ENCODE results near the gene CNKSR3.

The CNKSR3 gene

DNA sequence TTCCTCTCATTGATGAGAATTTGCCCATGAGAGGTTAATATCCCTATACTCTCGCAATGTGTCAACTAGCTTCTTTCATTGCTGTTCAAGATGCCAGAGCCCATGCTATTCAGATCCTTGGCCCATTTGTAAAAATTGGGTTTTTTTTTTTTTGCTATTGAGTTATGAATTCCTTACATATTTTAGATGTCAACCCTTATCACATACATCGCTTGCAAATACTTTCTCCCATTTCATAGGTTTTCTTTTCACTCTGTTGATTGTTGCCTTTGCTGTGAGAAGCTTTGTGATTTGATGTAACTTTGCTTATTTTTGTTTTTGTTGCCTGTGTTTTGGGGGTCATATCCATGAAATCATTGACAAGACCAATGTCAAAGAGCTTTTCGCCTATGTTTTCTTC is 121.7 kb downstream of the CNKSR3 start:
- DNase-seq (ENCODE audit: low read depth) = no peak
- no peak overlapping the region for H3K4me3 ChIP-seq (ENCODE audit: control insufficient read depth, low read depth, low read length)
- TF ChIP-seq, protein P1, sequence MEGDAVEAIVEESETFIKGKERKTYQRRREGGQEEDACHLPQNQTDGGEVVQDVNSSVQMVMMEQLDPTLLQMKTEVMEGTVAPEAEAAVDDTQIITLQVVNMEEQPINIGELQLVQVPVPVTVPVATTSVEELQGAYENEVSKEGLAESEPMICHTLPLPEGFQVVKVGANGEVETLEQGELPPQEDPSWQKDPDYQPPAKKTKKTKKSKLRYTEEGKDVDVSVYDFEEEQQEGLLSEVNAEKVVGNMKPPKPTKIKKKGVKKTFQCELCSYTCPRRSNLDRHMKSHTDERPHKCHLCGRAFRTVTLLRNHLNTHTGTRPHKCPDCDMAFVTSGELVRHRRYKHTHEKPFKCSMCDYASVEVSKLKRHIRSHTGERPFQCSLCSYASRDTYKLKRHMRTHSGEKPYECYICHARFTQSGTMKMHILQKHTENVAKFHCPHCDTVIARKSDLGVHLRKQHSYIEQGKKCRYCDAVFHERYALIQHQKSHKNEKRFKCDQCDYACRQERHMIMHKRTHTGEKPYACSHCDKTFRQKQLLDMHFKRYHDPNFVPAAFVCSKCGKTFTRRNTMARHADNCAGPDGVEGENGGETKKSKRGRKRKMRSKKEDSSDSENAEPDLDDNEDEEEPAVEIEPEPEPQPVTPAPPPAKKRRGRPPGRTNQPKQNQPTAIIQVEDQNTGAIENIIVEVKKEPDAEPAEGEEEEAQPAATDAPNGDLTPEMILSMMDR (IDR thresholded peaks at IDR 0.05; ENCODE audit: control insufficient read depth, insufficient read depth, low read depth, low read length, missing control alignments) = no peak

DNA sequence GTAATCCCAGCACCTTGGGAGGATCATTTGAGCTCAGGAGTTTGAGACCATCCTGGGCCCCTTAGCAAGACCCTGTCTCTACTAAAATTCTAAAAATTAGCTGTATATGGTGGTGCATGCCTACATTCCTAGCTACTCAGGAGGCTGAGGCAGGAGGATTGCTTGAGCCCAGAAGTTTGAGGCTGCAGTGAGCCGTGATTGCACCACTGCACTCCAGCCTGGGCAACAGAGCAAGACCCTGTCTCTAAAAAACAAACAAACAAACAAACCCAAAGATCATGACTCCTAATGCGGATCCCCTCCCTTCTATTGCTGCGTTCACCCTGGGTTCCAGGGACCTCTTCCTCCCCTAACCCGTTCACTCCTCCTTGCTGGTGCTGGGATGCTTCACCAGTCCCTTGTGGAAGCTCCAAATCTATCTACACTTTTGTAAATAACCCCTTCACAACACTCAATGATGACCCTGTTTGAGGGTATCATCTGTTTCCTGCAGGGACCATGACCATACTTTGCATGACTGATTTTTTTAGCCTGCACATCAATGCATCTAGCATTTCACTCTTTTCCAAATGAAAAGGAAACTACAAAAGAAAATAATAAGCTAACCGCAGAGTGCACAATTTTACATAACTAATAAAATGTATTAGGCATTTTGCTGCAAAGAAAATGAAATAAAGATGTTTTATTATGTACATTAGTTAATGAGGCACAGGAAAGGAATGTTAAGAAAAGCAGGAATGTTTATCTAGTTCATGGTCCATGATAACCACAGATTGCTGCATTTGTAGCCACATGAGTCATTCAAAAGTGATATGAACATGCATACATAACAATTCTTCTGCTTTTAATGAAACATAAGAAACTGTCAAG is 123.4 kb downstream of the CNKSR3 start:
- peak; percentile 88 for DNase-seq (ENCODE audit: low read depth)
- TF ChIP-seq, protein P1 (IDR thresholded peaks at IDR 0.05; ENCODE audit: control insufficient read depth, insufficient read depth, low read depth, low read length, missing control alignments) = no peak
- no peak overlapping the region for H3K4me3 ChIP-seq (ENCODE audit: control insufficient read depth, low read depth, low read length)

DNA sequence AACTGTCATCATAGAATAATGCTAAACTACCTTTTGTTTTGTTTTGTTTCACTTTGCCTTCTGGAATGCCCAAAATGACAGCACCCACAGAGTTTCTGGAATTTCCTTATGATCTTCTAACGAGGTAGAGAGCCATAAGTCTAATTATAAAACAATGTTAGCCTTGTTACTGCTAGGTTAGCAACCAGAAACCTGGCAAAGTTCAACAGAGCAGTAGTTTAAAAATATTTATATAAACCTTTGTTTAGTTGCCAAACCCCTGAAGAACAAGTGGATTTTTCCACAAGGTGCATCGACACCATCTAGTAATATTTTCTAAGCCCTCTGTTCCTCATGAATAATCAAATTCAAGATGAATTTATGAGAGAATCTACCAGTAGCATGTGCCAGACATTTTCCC is 126.3 kb downstream of the CNKSR3 start:
- TF ChIP-seq, protein P1 (IDR thresholded peaks at IDR 0.05; ENCODE audit: control insufficient read depth, insufficient read depth, low read depth, low read length, missing control alignments) = no peak
- DNase-seq (ENCODE audit: low read depth) = no peak
- H3K4me3 ChIP-seq (ENCODE audit: control insufficient read depth, low read depth, low read length) = no peak overlapping the region

- no peak for DNase-seq (ENCODE audit: low read depth)
- TF ChIP-seq, protein P1 (IDR thresholded peaks at IDR 0.05; ENCODE audit: control insufficient read depth, insufficient read depth, low read depth, low read length, missing control alignments) = no peak
- H3K4me3 ChIP-seq (ENCODE audit: control insufficient read depth, low read depth, low read length) = no peak overlapping the region
Measured at GRCh38 chr6:154383273-154383672, 127.2 kb downstream of the CNKSR3 start.

DNA sequence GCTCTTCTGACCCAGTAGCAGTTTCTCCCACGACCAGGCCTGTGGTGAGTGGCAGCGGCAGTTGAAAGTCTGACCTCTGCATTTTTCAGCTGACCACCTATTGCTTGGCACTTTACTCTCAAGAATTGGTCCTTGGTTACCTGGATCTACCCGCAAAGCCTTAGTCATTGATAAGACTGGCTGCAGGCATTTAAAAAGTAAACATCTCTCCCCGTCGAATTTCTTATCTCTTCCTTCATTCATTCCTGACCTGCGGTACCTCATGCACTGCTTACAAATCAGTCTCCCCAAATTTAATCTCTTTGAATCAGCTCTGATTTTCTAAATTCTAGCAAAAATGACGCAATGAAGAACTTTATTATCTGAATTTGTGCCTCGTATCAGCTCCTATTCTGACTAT is 127.7 kb downstream of the CNKSR3 start:
- no peak overlapping the region for H3K4me3 ChIP-seq (ENCODE audit: control insufficient read depth, low read depth, low read length)
- no peak for DNase-seq (ENCODE audit: low read depth)
- TF ChIP-seq, protein P1 (IDR thresholded peaks at IDR 0.05; ENCODE audit: control insufficient read depth, insufficient read depth, low read depth, low read length, missing control alignments) = no peak

GRCh38 chr6:154381548-154381947 is 128.9 kb downstream of the CNKSR3 start:
- no peak for DNase-seq (ENCODE audit: low read depth)
- TF ChIP-seq, protein P1 (IDR thresholded peaks at IDR 0.05; ENCODE audit: control insufficient read depth, insufficient read depth, low read depth, low read length, missing control alignments) = no peak
- no peak overlapping the region for H3K4me3 ChIP-seq (ENCODE audit: control insufficient read depth, low read depth, low read length)

Data from AG09309 (cell line).